NCI-H748 (cell line): ENCODE data around the gene ITIH5.

Experiments used
- DNase-seq: peaks from one replicate; lab custom pipeline; 2025; ENCODE audit not compliant: unreplicated experiment; lab: John Stamatoyannopoulos, UW

Gene ITIH5

DNA sequence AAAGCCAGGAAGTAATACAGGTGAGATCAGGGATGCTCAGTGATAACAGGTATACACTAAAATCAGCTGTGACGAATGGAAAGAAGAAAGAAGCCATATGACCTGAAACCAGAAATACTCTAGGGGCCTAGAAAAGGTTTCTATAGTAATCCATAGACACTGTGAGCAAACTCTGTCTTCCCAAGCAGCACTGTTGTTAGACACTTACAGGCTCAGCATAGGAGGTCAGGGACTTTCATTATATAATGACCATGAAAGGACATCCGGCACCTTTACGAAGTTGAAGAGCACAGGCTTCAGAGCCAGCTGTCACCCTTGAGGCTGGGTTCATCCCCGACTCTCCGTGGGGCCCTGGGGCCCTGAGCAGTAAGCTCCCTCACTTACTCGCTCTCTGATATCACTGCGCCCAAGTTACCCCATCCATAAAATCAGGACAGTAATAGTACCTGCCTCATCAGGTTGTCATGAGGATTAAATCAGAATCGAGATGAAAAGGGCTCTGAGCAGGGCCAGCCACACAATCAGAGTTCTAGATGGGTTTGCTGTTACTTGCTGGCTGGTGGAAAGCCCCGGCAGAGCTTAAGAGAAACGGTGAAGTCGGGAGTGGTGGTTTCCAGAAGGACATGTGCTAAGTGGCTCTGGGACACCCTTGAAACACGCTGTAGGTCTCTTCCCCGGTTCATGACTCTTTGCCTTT is 79.5 kb downstream of the ITIH5 start:
- no peak for DNase-seq

DNA sequence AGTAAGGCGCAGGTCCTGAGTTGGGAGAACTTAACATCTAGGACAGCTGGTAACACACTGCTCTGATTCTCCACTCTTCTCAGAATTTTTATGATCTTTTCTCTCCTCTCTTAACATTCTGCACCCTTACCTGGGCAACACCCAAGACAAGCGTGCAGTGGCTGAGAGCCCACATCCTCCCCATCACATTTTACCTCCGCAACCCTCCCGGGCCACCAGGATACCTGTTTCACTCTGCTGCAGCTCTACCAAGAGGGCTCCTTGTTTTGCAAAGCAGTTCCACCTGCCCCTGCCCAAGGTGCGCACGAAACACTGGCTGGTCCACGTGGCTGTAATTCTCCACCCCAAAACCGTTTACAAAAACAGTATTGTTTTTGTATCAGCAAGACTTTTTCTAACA is 81.5 kb downstream of the ITIH5 start:
- no peak for DNase-seq

DNA sequence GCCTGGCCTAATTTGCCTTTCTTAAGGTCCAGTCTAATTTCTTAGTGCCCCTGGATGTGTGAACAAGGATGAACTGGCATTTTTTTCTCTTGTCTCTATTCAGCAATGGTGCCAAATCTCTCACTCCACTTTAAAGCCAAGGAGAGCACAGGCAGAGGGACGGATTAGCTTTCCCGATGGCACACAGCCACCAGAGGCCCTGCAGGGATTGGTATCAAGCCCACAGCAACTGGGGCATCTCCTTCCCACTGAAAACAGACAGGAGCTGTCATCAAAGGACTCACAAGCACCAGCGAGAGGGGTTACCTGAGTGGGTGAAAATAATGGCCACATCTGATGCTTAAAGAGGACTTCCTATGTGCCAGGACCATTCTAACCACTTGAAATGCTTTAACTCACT is 83.1 kb downstream of the ITIH5 start:
- DNase-seq: no peak

GRCh38 chr10:7580520-7580919 is 86.2 kb downstream of the ITIH5 start:
- DNase-seq: no peak

DNA sequence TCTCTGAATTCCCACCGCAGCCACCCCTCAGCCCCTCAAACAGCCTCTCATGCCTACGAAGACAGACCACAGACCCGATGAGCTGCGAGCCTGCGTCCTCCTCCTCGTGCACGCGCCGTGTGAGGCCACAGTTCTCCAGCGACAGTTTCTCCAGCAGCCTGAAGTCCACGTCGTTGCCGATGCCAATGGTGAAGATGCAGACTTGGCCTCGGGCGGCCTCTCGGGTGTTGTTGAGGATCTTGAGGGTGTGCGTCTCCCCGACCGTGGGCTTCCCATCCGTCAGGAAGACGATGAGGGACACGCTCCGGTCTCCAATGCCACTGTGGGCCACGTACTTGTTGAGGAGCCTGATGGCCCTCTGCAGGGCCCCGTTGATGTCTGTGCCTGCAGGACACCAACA is 87.1 kb downstream of the ITIH5 start:
- no peak for DNase-seq

GRCh38 chr10:7577579-7577978 is 89.2 kb downstream of the ITIH5 start:
- DNase-seq: no peak

DNA sequence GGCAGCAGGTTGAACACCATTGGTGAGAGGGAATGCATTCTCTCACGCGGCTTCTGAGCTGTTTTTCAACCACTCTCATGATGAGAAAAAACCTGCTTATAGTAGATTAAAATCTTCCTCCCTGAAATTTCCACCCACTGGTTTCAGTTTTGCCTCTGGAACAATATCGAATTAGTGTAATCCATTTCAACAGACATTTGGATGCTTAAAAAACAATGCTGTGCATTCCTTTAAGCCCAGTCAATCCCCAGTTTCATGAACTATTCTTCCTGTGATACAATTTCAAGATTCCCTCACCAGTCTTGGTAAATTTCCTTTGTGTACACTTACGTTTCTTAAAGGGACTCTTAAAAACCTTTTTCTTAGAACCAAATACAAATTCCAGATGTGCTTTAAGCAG is 89.6 kb downstream of the ITIH5 start:
- DNase-seq: no peak

DNA sequence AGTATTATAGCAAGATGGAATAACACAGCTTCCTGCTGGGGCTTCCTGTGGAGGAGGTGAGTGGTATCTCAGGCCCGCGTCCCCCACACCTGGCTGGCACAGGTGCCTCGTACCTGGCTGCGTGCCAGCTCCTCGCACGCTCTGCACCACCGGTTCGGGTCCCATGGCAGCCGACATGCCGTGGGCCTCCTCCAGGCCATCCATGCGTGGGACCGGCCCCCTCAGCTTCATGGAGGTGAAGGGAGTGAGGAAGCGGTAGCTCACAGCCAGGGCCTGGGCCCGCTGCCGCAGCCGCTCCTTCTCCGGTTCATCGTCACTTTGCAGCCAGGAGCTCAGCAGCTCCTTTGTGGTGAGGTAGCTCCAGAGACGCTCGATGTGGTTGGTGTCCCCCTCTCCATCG is 90.4 kb downstream of the ITIH5 start:
- no peak for DNase-seq

DNA sequence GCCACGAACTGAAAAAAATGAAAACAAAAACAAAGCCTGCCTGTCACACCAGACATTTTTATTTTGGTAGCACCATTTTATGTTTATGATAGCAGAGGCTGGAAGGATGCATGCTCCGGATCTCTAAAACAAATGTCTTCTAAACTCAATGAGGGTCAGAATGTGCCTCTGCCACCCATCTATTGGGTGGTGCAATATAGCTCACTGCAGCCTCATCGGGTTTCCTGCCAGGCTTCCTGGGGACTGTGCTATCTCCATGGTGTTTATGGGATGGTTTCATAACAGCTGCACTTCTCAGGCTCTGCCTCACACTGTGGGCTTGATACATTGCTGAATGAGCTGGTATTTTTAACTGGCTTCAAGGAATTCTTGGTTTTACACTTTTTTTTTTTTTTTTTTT is 94.4 kb downstream of the ITIH5 start:
- no peak for DNase-seq

- DNase-seq: no peak
These were observed 94.8 kb downstream of the ITIH5 start for GRCh38 chr10:7571981-7572380.

- no peak for DNase-seq
These were observed 98.7 kb downstream of the ITIH5 start for GRCh38 chr10:7567911-7568620.

GRCh38 chr10:7566891-7567290 is 99.9 kb downstream of the ITIH5 start:
- no peak for DNase-seq

DNA sequence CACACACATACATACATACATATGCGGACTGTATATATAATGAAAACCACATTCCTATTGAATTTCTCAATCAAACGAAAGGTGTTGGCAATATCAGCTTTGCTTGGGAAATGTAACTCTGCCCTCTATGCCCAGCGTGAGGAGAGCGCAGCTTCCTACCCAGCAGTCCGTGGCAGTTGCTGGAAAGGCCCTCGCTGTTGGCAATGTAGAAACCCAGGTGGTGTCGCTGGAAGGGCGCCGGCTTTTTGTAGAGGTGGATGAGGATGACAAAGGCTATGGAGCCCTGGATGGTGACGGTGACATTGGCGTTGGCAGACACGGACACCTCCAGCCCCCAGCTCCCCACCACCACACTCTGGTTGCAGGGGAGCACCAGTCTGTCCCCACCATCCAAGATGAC is 100.9 kb downstream of the ITIH5 start:
- DNase-seq: no peak

DNA sequence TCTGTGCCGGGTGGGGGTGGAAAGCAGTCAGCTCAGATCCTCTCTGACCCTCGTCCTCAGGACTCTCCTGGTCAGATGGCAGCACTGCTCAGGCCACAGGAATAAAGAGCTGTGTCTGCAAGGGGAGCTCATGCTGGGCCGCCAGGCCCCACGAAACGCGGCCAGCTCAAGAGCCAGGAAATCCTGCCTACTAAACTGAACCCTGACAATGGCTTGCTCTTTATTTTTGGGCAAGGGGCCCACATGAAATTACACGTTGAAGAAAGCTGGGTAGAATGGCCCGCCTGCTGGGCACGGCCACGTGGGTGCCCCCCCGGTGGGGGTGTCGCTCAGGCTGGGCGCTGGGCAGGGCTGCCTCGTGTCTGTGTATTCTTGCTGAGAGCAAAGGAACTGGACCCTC is 103.0 kb downstream of the ITIH5 start:
- no peak for DNase-seq

DNA sequence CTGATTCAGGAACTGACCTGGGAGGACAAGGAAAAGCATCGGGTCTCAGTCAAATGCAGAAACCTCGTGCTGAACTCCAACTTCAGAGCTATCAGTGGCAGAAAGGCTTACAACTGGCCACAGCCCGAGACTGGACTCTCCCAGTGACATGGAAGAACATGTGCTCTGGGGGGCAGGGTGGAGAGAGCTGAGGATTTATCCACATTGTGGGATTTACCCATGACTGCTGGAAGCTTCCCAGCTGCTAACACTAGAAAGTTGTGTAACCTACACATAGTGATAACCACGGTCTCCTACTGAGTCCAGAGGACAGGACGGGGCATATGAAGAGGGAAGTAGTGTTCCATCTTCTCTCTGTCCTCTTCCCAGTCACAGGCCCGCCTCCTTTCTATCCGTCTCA is 103.4 kb downstream of the ITIH5 start:
- no peak for DNase-seq

- DNase-seq: no peak
These were observed 104.8 kb downstream of the ITIH5 start for GRCh38 chr10:7561985-7562384.

GRCh38 chr10:7561216-7561893 is 105.4 kb downstream of the ITIH5 start:
- no peak for DNase-seq

GRCh38 chr10:7560519-7560918 is 106.2 kb downstream of the ITIH5 start:
- no peak for DNase-seq

DNA sequence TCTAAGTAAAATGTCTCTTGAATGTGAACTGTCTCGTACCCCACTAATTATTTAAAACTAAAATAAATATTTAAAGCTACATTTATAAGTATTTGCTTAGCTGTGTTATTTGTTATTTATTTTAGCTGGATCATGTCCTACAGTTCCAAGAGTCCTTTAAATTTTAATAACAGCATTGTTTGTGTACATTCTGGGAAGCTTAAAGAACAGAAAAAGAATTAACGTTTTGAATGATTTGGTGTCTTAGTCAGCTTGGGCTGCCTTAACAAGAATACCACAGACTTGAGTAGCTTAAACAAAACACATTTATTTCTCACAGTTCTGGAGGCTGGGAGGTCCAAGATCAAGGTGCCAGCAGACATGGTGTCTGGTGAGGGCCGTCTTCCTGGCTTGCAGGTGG is 107.4 kb downstream of the ITIH5 start:
- no peak for DNase-seq

- no peak for DNase-seq
These were observed 108.7 kb downstream of the ITIH5 start for GRCh38 chr10:7558036-7558435.

DNA sequence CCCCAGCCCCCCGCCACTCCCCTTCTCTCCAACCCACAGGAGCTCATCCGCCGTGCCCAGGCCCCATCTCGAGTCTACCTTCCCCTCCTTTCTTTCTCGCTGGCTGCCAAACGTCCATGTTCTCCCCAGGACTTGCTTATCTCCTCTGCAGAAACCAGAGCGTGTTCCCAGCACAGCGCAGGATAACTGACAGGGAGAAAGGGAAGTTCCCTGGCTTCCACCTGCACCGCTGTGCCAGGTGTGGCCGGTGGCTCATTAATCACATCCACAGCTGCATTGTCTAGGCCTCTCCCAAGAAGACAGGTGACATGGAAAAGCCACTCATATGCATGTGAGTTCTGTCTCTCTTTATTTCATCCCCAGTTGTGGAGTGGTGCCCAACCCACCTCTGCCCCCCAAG is 113.2 kb downstream of the ITIH5 start:
- DNase-seq: no peak

- no peak for DNase-seq
These were observed 114.6 kb downstream of the ITIH5 start for GRCh38 chr10:7551950-7552716.
